Limb (tissue), 2 donors: Measurements from ENCODE around the gene SLC39A13.

Experiments
- DNase-seq, 2 donors: peaks; one replicate each; pipeline ENCODE4 v3.0.0-alpha.2; 2016; ENCODE audit errors: extremely low spot score in 2 of 2

Gene SLC39A13

DNA sequence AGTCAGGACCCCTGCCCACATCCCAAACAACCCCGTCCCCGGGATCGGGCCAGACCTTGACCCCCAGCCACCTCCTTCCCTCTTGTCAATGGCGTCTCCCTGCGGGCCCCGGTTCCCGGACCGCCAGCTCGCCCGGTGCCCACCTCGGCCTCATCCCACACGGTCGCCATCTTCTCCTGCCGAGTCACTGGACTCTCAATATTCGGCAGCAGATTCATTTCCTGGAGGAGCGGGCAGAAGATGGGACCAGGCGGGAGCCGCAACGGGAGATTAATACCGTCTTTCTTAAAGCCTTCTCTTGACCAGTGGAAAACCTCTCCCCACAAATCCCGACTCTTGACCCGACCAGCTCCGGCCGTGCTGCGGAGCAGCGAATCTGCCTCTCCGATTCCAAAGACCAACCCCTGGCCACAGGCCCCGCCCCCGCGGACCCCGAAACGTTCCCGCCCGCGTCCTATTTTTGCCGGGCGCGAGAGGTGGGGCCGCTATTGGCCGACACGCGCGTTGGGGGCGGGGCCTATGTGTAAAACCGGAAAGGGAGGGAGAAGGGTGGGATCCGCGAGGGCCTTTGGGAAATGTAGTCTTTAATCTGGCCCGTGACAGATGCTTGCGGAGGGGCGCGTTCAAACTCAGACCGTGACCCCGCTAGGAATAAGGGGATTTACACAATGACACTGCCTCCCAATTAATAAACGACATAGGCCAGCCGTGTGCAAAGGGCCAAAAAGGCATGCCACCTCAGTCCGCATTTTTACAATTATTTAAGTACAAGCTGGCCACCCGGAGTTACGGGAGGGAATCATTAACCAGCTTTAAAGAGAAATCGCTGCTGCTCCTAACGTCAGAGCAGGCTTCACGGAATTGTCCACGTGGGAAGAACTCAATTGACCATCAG, 17.9 kb downstream of the SLC39A13 start, which contains the start of gene PSMC3:
Gene PSMC3, minus strand, starts transcription at position 378 of the 895 bp plus-strand sequence. Its CDS starts 160 bp downstream, at position 218.
- DNase-seq: peak; percentile 98 to 99

GRCh38 chr11:47430524-47430923, 22.1 kb downstream of the SLC39A13 start:
- no peak for DNase-seq

- DNase-seq: no peak
These were observed 23.1 kb downstream of the SLC39A13 start for GRCh38 chr11:47431356-47432083.

DNA sequence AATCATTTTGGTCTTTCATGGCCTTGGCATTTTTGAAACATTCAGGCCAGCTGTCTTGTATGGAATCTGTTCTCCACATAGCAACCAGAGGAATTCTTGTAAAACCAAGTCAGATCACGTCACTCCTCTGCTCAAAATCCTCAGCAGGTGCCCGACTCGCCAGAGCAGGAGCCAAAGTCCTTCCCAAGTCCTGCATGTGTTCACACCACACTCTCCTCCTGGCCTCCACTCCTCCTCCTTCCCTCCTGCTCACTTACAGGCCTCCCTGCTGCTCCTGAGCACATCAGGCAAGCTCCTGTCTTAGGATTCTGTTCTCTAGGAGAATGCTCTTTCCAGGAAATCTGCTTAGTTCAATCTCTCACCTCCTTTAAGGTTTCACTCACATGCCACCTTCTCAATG, 24.8 kb downstream of the SLC39A13 start:
- DNase-seq: no peak

GRCh38 chr11:47434011-47434786, 25.8 kb downstream of the SLC39A13 start:
- DNase-seq: no peak

- no peak for DNase-seq
These were observed 27.3 kb downstream of the SLC39A13 start for GRCh38 chr11:47435687-47436086.

GRCh38 chr11:47436726-47437125, 28.3 kb downstream of the SLC39A13 start:
- no peak for DNase-seq

- no peak for DNase-seq
These were observed 28.9 kb downstream of the SLC39A13 start for GRCh38 chr11:47437218-47437745.

DNA sequence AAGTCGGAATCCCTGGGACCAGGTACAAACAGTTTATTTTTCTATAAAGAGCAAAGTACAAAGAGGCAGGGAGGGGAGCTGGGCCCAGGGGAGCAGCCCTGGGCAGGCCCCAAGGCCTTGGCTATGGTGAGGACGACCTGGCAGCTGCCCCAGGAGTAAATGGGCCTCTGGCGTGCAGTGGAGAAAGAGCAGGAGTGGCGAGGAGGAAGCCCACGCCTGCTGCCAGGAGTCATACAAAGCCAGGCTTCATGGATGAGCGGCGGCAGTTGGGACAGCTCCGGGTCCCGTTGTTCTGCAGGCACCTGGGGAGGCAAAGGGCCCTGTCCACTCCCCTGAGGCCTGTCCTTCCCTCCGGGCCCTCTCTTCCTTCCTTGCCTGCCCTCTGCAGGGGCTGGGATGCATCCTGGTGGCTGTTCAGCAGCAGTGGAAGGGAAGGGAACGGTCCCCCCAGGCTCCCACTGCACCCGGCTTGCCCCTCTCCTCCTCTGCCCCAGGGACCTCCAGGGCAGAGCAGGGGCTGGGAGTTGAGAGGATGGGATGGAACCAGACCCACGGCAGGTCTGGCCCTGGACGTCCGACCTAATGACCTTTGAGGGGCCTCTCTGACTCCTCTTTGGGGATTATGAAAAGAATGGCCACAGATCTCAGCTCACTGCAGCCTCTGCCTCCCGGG, 29.5 kb downstream of the SLC39A13 start:
- DNase-seq: no peak

- DNase-seq: no peak
These were observed 30.3 kb downstream of the SLC39A13 start for GRCh38 chr11:47438721-47439120.

DNA sequence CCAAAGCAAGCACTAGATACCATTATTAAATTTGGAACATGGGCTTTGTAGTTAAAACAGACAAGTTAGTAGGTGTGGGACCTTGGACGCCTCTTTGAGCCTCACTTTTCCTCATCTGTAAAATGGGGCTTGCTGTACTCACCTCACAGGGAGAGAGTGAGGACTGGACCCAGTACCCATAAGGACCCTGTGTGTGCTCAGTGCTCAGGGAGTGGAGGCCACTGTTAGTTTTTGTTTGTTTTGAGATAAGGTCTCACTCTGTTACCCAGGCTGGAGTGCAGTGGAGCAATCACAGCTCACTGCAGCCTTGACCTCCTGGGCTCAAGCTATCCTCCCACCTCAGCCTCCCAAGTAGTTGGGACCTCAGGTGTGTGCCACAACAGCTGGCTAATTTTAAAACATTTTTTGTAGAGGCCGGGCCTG, 31.7 kb downstream of the SLC39A13 start:
- no peak for DNase-seq

DNA sequence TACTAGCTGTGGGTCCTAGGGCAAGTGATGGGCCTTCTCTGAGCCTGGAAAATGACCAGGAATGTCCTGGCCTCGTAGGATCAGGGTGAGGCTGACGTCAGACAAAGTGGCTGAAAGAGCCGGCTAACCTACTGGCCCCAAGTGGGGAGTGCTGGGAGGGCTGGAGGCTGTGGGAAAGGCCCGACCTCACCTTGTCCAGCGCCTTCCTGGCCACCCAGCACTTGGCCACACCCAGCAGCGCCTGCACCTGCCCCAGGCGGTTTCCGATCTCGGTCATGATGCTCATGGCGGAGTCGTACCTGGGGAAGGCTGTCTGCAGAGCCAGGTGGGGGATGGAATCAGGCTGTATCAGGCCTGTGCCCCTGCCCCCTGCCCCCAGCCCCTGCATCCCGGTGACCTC, 33.0 kb downstream of the SLC39A13 start:
- no peak for DNase-seq

- no peak for DNase-seq
These were observed 34.1 kb downstream of the SLC39A13 start for GRCh38 chr11:47442514-47442913.

DNA sequence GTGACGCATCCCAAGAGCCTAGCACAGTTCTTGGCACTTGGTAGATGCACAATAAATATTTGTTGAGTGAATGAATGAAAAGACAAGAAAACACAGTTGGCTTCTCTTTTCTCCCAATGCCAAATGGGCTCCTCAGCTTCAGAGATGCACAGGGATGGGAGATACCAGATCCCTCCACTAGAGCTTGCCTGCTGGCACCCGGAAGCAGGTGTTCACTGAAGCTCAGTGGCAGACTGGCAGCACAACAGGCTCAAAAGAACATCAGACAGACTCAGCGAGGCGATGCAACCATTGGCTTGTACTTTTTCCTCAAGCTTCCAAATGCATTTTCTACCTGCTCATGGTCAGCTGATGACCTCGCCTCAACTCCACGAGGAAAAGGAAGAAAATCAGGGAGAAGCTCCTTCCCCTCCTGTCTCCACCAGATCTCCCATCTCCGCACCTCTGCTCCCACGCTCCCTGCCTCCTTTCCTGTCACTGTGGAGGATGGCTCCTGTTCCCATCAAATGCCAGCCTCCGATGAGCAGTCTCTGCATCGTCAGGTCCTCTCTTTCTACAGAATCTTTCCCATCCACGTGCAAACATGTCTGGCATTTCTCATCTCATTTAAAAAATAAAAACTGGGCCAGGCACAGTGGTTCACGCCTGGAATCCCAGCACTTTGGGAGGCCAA, 34.8 kb downstream of the SLC39A13 start:
- DNase-seq: no peak

- no peak for DNase-seq
These were observed 35.4 kb downstream of the SLC39A13 start for GRCh38 chr11:47443817-47444216.

DNA sequence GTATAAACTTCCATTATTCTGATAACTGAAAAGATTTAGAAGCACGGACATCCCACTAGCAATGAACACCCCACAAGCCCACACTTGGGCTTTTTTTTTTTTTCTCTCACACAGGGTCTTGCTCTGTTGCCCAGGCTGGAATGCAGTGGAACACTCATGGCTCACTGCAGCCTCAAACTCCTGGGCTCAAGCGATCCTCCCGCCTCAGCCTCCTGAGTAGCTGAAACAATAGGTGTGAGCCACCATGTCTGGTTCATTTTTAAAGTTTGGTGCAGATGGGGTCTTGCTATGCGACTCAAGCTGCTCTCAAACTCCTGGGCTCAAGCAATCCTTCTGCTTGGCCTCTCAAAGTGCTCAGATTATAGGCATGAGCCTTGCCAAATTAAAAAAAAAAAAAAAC, 37.5 kb downstream of the SLC39A13 start:
- no peak for DNase-seq

DNA sequence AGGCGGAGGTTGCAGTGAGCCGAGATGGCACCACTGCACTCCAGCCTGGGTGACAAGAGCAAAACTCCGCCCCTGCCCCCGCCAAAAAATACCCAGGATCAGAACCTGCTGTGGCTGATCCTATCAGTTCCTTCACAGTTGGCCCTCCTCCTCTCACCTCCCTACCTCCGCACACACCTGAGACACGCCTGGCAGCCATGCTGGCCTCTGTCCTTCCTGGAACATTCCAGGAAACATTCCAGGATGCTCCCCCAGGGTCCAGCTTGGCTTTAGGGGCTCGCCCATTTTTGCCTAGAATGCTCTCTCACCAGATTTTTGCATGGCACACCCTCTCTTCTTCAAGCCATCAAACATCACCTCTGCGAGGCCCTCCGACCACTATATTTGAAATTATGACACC, 38.4 kb downstream of the SLC39A13 start:
- DNase-seq: no peak

- DNase-seq: no peak
These were observed 39.5 kb downstream of the SLC39A13 start for GRCh38 chr11:47447906-47448305.

- peak; percentile 51 to 70 for DNase-seq
These were observed 40.4 kb downstream of the SLC39A13 start, which contains the start of gene RAPSN for GRCh38 chr11:47448566-47449427. TSS of gene RAPSN (minus strand) at chr11:47449136. CDS start at chr11:47448964, 172 bp downstream.
